Glomerular visceral epithelial cell (primary cell): ENCODE data around the gene TPRX2.
"Not testable (repeated sequence)": the region's sequence is repeated elsewhere in the genome, so short reads cannot be mapped to it uniquely, and the experiment has no call there.

Experiments used
- DNase-seq: peaks from one replicate; pipeline ENCODE4 v3.0.0-alpha.2; 2016; ENCODE audit errors: extremely low spot score

The TPRX2 gene

GRCh38 chr19:47861630-47862029, 2.6 kb downstream of the TPRX2 start:
- no peak for DNase-seq

GRCh38 chr19:47863514-47863936, 4.5 kb downstream of the TPRX2 start:
- peak; percentile 66 for DNase-seq

- DNase-seq, result no peak
Observed at GRCh38 chr19:47865166-47865565, 6.1 kb downstream of the TPRX2 start.

- peak; percentile 27 for DNase-seq
Observed at GRCh38 chr19:47878906-47879305, 19.9 kb downstream of the TPRX2 start.

- not testable (repeated sequence) for DNase-seq
Observed at GRCh38 chr19:47879385-47879784, 20.4 kb downstream of the TPRX2 start.

- DNase-seq, result no peak
Observed at GRCh38 chr19:47881757-47882156, 22.7 kb downstream of the TPRX2 start.

GRCh38 chr19:47882890-47883289, 23.9 kb downstream of the TPRX2 start:
- no peak for DNase-seq

- DNase-seq, result no peak
Observed at GRCh38 chr19:47885067-47885463, 26.0 kb downstream of the TPRX2 start.

GRCh38 chr19:47886010-47886559, 27.1 kb downstream of the TPRX2 start, which contains the start of gene SULT2A1:
Gene SULT2A1, minus strand, starts transcription at chr19:47886315. Its CDS starts 58 bp downstream, at chr19:47886257.
- DNase-seq, result no peak

GRCh38 chr19:47890865-47891621, 32.0 kb downstream of the TPRX2 start:
- DNase-seq, result no peak

GRCh38 chr19:47891622-47891922, 32.5 kb downstream of the TPRX2 start:
- no peak for DNase-seq

GRCh38 chr19:47891923-47892666, 33.1 kb downstream of the TPRX2 start:
- no peak for DNase-seq

GRCh38 chr19:47895165-47895782, 36.2 kb downstream of the TPRX2 start:
- no peak for DNase-seq

- DNase-seq, result no peak
Observed at GRCh38 chr19:47896019-47896418, 37.0 kb downstream of the TPRX2 start.

GRCh38 chr19:47896773-47897172, 37.7 kb downstream of the TPRX2 start:
- no peak for DNase-seq

- DNase-seq, result no peak
Observed at GRCh38 chr19:47897861-47898260, 38.8 kb downstream of the TPRX2 start.

GRCh38 chr19:47899335-47899734, 40.3 kb downstream of the TPRX2 start:
- DNase-seq, result no peak

GRCh38 chr19:47901370-47901769, 42.3 kb downstream of the TPRX2 start:
- DNase-seq, result no peak

GRCh38 chr19:47909350-47909749, 50.3 kb downstream of the TPRX2 start:
- not testable (repeated sequence) for DNase-seq

- not testable (repeated sequence) for DNase-seq
Observed at GRCh38 chr19:47910191-47910590, 51.2 kb downstream of the TPRX2 start.
